Measurements from ENCODE around the gene ZNF469.

The ZNF469 gene

DNA sequence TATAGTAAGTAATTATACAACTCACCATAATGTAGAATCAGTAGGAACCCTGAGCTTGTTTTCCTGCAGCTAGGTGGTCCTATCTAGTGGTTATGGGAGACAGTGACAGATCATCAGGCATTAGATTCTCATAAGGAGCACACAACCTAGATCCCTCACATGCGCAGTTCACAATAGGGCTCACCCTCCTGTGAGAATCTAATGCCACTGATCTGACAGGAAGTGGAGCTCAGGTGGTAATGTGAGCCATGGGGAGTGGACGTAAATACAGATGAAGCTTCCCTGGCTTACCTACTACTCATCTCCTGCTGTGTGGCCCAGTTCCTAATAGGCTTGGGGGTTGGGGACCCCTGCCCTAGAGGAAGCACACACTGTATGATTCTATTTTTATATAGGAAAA lies 21.8 kb upstream of the ZNF469 start:
- no peak overlapping the region for H3K27ac ChIP-seq (ENCODE audit: low read length)
- TF ChIP-seq, protein P1, sequence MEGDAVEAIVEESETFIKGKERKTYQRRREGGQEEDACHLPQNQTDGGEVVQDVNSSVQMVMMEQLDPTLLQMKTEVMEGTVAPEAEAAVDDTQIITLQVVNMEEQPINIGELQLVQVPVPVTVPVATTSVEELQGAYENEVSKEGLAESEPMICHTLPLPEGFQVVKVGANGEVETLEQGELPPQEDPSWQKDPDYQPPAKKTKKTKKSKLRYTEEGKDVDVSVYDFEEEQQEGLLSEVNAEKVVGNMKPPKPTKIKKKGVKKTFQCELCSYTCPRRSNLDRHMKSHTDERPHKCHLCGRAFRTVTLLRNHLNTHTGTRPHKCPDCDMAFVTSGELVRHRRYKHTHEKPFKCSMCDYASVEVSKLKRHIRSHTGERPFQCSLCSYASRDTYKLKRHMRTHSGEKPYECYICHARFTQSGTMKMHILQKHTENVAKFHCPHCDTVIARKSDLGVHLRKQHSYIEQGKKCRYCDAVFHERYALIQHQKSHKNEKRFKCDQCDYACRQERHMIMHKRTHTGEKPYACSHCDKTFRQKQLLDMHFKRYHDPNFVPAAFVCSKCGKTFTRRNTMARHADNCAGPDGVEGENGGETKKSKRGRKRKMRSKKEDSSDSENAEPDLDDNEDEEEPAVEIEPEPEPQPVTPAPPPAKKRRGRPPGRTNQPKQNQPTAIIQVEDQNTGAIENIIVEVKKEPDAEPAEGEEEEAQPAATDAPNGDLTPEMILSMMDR (IDR thresholded peaks at IDR 0.05; ENCODE audit: low read depth, low read length): no peak
- no peak for TF ChIP-seq EZH2phosphoT487 (IDR thresholded peaks at IDR 0.05; ENCODE audit: low read depth)
- H4K20me1 ChIP-seq (ENCODE audit: insufficient read depth, low read length): no peaks in the 10 kb centered on the region
- peaks cover 11% of the 10 kb centered on the region for H3K4me1 ChIP-seq (ENCODE audit: low read length)
- peaks cover 18% of the 10 kb centered on the region; the same call in 1 of the 2 replicates for H3K27me3 ChIP-seq (ENCODE audit: low read depth, low read length)
- no peaks in the 10 kb centered on the region for H3K79me2 ChIP-seq (ENCODE audit: low read length)
- H3K36me3 ChIP-seq (replicated peaks; ENCODE audit: low read depth, low read length): no peaks in the 10 kb centered on the region
- H3K4me3 ChIP-seq (ENCODE audit: low read length): no peak overlapping the region
- H3K9me3 ChIP-seq (ENCODE audit: insufficient read depth, low read length): peaks cover 10% of the 10 kb centered on the region; the same call in 1 of the 2 replicates
- no peak overlapping the region for H3K9ac ChIP-seq (ENCODE audit: low read length)
- no peak overlapping the region for H3K4me2 ChIP-seq (ENCODE audit: low read length)
- H2AFZ ChIP-seq (ENCODE audit: low read depth, low read length): no peak overlapping the region

DNA sequence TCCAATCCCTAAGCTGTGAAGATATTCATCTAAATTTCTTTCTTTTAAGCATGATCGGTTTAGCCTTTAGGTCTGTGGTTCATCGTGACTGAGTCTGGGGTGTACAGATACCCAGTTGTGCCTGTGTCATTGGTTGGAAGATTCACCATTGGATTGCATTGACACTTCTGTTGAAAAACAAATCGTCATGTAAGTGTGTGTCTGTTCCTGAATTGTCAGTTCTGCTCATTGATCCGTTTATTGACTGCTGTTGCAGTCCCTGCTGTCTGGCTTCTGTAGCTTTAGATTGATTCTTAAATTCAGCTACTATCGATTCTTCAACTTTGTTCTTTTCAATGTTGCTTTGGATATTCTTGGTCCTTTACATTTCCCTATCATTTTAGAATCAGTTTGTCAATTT lies 21.0 kb upstream of the ZNF469 start:
- Histone ChIP-seq H3K4me2 (ENCODE audit: low read length) (no peak overlapping the region), H3K4me3 (ENCODE audit: low read length) (no peak overlapping the region), H3K79me2 (ENCODE audit: low read length) (no peaks in the 10 kb centered on the region), H3K9me3 (ENCODE audit: insufficient read depth, low read length) (peaks cover 10% of the 10 kb centered on the region; the same call in 1 of the 2 replicates), H3K27ac (ENCODE audit: low read length) (no peak overlapping the region), H4K20me1 (ENCODE audit: insufficient read depth, low read length) (no peaks in the 10 kb centered on the region), H3K9ac (ENCODE audit: low read length) (no peak overlapping the region), H3K27me3 (ENCODE audit: low read depth, low read length) (peaks cover 18% of the 10 kb centered on the region; the same call in 1 of the 2 replicates), H3K4me1 (ENCODE audit: low read length) (peaks cover 11% of the 10 kb centered on the region), H2AFZ (ENCODE audit: low read depth, low read length) (no peak overlapping the region), H3K36me3 (replicated peaks; ENCODE audit: low read depth, low read length) (no peaks in the 10 kb centered on the region)
- TF ChIP-seq EZH2phosphoT487 (IDR thresholded peaks at IDR 0.05; ENCODE audit: low read depth): no peak
- TF ChIP-seq, protein P1 (IDR thresholded peaks at IDR 0.05; ENCODE audit: low read depth, low read length): no peak

DNA sequence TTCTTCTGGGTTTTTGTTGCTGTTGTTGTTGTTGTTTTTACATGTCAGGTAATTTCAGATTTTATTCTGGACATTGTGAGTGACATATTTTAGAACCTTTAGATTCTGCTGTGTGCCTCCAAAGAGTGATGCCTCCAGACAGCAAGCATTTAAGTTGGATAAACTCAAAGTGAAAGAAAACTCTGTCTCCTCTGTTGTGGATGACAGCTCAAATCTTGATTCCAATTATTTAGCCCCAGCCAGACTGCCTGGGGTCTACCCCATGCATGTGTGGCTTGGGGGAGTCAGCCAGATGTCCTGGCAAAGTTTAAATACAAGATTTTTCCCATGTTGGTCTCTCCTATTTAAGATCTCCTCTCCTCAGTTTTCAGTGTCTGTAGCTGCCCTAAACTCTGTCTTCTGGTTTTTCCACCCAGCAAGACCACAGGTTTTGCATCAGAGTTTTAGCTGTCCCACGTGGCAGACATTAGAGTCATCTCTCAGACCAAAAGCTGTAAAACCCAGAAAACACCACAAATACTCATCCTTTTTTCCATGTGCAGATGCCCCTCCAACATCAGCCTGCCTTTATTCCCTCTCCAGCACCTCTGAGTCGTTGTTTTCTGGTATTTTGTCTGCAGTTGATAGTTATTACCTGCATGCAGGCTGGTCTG lies 19.4 kb upstream of the ZNF469 start:
- H3K4me2 ChIP-seq (ENCODE audit: low read length): peak overlapping the region; percentile 4
- TF ChIP-seq, protein P1 (IDR thresholded peaks at IDR 0.05; ENCODE audit: low read depth, low read length): no peak
- no peak for TF ChIP-seq EZH2phosphoT487 (IDR thresholded peaks at IDR 0.05; ENCODE audit: low read depth)
- no peak overlapping the region for H3K27ac ChIP-seq (ENCODE audit: low read length)
- no peaks in the 10 kb centered on the region for H3K79me2 ChIP-seq (ENCODE audit: low read length)
- H3K36me3 ChIP-seq (replicated peaks; ENCODE audit: low read depth, low read length): no peaks in the 10 kb centered on the region
- no peak overlapping the region for H2AFZ ChIP-seq (ENCODE audit: low read depth, low read length)
- no peak overlapping the region for H3K4me3 ChIP-seq (ENCODE audit: low read length)
- H3K9ac ChIP-seq (ENCODE audit: low read length): no peak overlapping the region
- peaks cover 11% of the 10 kb centered on the region for H3K4me1 ChIP-seq (ENCODE audit: low read length)
- H3K27me3 ChIP-seq (ENCODE audit: low read depth, low read length): peaks cover 18% of the 10 kb centered on the region; the same call in 1 of the 2 replicates
- H3K9me3 ChIP-seq (ENCODE audit: insufficient read depth, low read length): peaks cover 10% of the 10 kb centered on the region; the same call in 1 of the 2 replicates
- no peaks in the 10 kb centered on the region for H4K20me1 ChIP-seq (ENCODE audit: insufficient read depth, low read length)

DNA sequence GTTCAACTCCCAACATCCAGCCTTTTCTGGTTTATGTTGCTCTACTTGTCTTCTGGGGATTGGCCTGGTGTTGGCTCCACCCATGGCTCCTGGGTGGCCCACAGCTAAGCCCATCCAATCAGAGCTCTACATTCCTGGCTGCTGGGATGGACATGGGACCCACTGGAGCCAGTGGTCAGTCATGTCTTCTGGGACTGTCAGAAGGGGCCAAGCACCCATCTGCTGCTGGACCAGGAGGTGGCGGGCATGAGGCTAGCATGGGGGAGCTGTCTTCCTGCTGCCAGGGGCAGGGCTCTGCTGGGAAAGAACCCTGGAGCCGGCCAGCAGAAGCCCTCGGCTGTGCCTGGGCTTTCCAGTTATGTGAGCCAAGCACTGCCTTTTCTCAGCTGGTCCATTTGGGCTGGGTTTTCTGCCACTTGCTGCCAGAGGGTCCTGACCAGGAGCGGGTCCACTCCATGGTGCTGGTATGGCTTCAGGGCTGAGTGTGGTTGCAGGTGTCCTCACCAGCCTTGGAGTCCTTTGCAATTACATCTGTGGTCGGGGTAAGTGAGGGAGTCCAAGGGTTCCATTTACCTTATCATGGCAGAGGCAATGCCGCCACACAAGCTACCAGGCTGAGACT lies 17.4 kb upstream of the ZNF469 start:
- no peak overlapping the region for H3K27ac ChIP-seq (ENCODE audit: low read length)
- H3K79me2 ChIP-seq (ENCODE audit: low read length): no peaks in the 10 kb centered on the region
- H3K36me3 ChIP-seq (replicated peaks; ENCODE audit: low read depth, low read length): no peaks in the 10 kb centered on the region
- H2AFZ ChIP-seq (ENCODE audit: low read depth, low read length): no peak overlapping the region
- peaks cover 18% of the 10 kb centered on the region; the same call in 1 of the 2 replicates for H3K27me3 ChIP-seq (ENCODE audit: low read depth, low read length)
- TF ChIP-seq, protein P1 (IDR thresholded peaks at IDR 0.05; ENCODE audit: low read depth, low read length): no peak
- TF ChIP-seq EZH2phosphoT487 (IDR thresholded peaks at IDR 0.05; ENCODE audit: low read depth): no peak
- H3K9me3 ChIP-seq (ENCODE audit: insufficient read depth, low read length): peaks cover 10% of the 10 kb centered on the region; the same call in 1 of the 2 replicates
- no peak overlapping the region for H3K4me2 ChIP-seq (ENCODE audit: low read length)
- H4K20me1 ChIP-seq (ENCODE audit: insufficient read depth, low read length): no peaks in the 10 kb centered on the region
- peaks cover 11% of the 10 kb centered on the region for H3K4me1 ChIP-seq (ENCODE audit: low read length)
- H3K4me3 ChIP-seq (ENCODE audit: low read length): no peak overlapping the region
- no peak overlapping the region for H3K9ac ChIP-seq (ENCODE audit: low read length)
